SK-N-MC (cell line): ENCODE results near the gene CDC42BPB.

Experiments used
- EZH2 ChIP-seq: fragments of 200-600 bp; sonication (generic); IDR thresholded peaks from one replicate; pipeline ENCODE4 v1.6.1; 2017; ENCODE audit warnings: antibody characterized with exemption
- POLR2AphosphoS5 ChIP-seq: IDR thresholded peaks from 2 replicates; pipeline ENCODE4 v1.6.1; 2012; ENCODE audit warnings: mild to moderate bottlenecking, low read depth, low read length, borderline replicate concordance

DNA sequence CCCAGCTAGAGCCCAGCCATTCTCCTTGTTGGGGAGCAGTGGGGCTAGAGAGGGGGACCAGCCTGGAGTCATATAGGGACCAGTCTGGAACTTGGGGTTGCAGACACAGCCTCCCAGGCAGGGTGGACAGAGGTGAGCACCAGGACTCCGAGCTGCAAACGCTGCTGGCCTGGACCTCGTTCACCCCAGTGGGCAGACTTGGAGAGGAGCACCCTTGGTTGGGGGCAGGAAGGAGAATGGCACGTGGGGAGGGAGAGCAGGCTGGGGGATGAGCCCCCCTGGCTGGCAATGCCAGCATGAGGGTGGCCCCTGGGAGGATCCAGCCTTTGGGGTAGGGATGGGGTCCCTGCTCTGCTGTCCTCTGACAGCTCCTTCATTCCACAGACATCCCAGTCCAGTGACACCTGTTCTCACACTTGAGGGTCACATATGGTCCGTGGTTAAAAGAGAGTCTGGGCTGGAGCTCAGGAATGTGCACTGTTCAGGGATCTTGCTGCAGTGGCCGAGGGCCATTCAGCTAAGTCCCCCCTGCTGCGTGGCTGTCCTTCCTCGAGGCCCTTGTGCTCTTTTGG is 29.5 kb upstream of the CDC42BPB start:
- no peak for TF ChIP-seq EZH2
- no peak for TF ChIP-seq POLR2AphosphoS5
